Lower leg skin (tissue), 3 donors: Measurements from ENCODE around the gene SLC29A3.

Source experiments
- CTCF ChIP-seq, 3 donors: fragments of 450-650 bp; IDR thresholded peaks; one replicate each; pipeline ENCODE4 v1.5.1; 2016; ENCODE audit warnings: antibody characterized with exemption in 3 of 3, mild to moderate bottlenecking in 3 of 3, moderate library complexity in 2 of 3
- POLR2A ChIP-seq, 2 donors: fragments of 450-650 bp; IDR thresholded peaks; one replicate each; pipeline ENCODE4 v1.6.1; 2016 to 2017; ENCODE audit warnings: antibody characterized with exemption in 2 of 2, mild to moderate bottlenecking in 1 of 2, moderate library complexity in 1 of 2

GRCh38 chr10:71382028-71382427 is 63.0 kb downstream of the SLC29A3 start:
- TF ChIP-seq POLR2A (IDR thresholded peaks at IDR 0.05) (no peak), CTCF (IDR thresholded peaks at IDR 0.05) (no peak)
